Mammary epithelial cell (primary cell): ENCODE measurements around the gene UHRF2.

Experiments
- CTCF ChIP-seq, 2 donors: IDR thresholded peaks in 1 of 2; conservative IDR thresholded peaks in 1 of 2; 2 replicates each; pipeline ENCODE4 v1.5.1; 2011 to 2012; ENCODE audit warnings: inconsistent platforms in 2 of 2, low read length in 2 of 2, mild to moderate bottlenecking in 2 of 2, control low read depth in 1 of 2, low read depth in 1 of 2; ENCODE audit not compliant: insufficient read depth in 1 of 2; ENCODE audit errors: extremely low read depth in 1 of 2
- EZH2 ChIP-seq: IDR thresholded peaks from 2 replicates; pipeline ENCODE4 v1.6.1; 2012; ENCODE audit warnings: low read length, inconsistent platforms, borderline replicate concordance

GRCh38 chr9:6549106-6549800, 136.3 kb downstream of the UHRF2 start:
- TF ChIP-seq CTCF (conservative IDR thresholded peaks at IDR 0.05 in 1 of 2, IDR thresholded peaks at IDR 0.05 in 1 of 2; ENCODE audit: extremely low read depth in 1 of 2, insufficient read depth in 1 of 2, low read depth in 1 of 2, low read length in 2 of 2) (no peak), EZH2 (no peak)
